GM23338 (cell line): ENCODE results near the gene SETDB1.

Experiments
- CREB1 ChIP-seq: fragments of 250-450 bp; sonication (Bioruptor Pico); IDR thresholded peaks from 2 replicates; pipeline ENCODE4 v1.5.0; 2020; ENCODE audit warnings: low read depth, mild to moderate bottlenecking, moderate library complexity
- EZH2 ChIP-seq: fragments of 200-600 bp; sonication (generic); IDR thresholded peaks from one replicate; pipeline ENCODE4 v1.8.0; 2017; ENCODE audit warnings: antibody characterized with exemption, mild to moderate bottlenecking, low read depth; ENCODE audit not compliant: unreplicated experiment
- EZH2phosphoT487 ChIP-seq: fragments of 200-600 bp; sonication (generic); IDR thresholded peaks from one replicate; pipeline ENCODE4 v1.8.1; 2018; ENCODE audit warnings: antibody characterized with exemption; ENCODE audit not compliant: unreplicated experiment
- JUNB ChIP-seq: IDR thresholded peaks from one replicate; pipeline ENCODE4 v1.6.1; 2016; ENCODE audit warnings: antibody characterized with exemption; ENCODE audit not compliant: unreplicated experiment
- NANOG ChIP-seq: IDR thresholded peaks from 2 replicates; pipeline ENCODE4 v1.6.1; 2016; ENCODE audit warnings: antibody characterized with exemption, borderline replicate concordance
- POLR2AphosphoS5 ChIP-seq: IDR thresholded peaks from 2 replicates; pipeline ENCODE4 v1.6.1; 2016; ENCODE audit warnings: antibody characterized with exemption, low read depth
- STAT1 ChIP-seq: IDR thresholded peaks from one replicate; pipeline ENCODE4 v1.6.1; 2016; ENCODE audit warnings: antibody characterized with exemption; ENCODE audit not compliant: unreplicated experiment
- ZNF114 ChIP-seq: fragments of 250-450 bp; sonication (Bioruptor Pico); IDR thresholded peaks from 2 replicates; pipeline ENCODE4 v1.5.0; 2020; ENCODE audit warnings: mild to moderate bottlenecking, moderate library complexity
- ZNF331 ChIP-seq: fragments of 250-450 bp; sonication (Bioruptor Pico); IDR thresholded peaks from 2 replicates; pipeline ENCODE4 v1.5.0; 2020; ENCODE audit warnings: low read depth, mild to moderate bottlenecking, moderate library complexity
- TF ChIP-seq, protein P1 (sequence below), 2 experiments: fragments of 200-600 bp in 1 of 2; sonication (generic) in 1 of 2; conservative IDR thresholded peaks; 2 replicates each; pipeline versions ENCODE4 v1.5.1 to v1.6.1; 2016 to 2017; ENCODE audit warnings: antibody characterized with exemption in 2 of 2, low read depth in 2 of 2, mild to moderate bottlenecking in 2 of 2, moderate library complexity in 1 of 2
- TF ChIP-seq, protein P2 (sequence below): IDR thresholded peaks from one replicate; pipeline ENCODE4 v1.6.1; 2018; ENCODE audit warnings: antibody characterized with exemption; ENCODE audit not compliant: unreplicated experiment
- TF ChIP-seq, protein P3 (sequence below): fragments of 250-450 bp; sonication (Bioruptor Pico); IDR thresholded peaks from 2 replicates; pipeline ENCODE4 v1.5.0; 2020; ENCODE audit warnings: mild to moderate bottlenecking, moderate library complexity
- TF ChIP-seq, protein P4 (sequence below): IDR thresholded peaks from 2 replicates; pipeline ENCODE4 v1.6.1; 2016; ENCODE audit warnings: antibody characterized with exemption

DNA sequence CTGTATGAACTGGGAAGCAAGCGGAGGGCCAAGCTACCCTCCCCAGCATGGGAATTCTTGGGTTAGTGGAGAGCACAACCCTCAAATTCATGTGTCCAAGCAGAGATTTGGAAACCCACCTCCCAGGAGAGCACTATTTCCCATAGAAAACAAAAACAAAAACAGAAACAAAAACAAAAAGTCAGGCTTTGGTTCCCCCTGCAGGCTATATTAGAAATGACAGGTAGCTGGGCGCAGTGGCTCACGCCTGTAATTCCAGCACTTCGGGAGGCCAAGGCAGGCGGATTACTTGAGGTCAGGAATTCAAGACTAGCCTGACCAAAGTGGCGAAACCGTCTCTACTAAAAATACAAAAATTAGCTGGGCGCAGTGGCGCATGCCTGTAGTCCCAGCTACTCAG, 69.7 kb downstream of the SETDB1 start:
- TF ChIP-seq, protein P1, sequence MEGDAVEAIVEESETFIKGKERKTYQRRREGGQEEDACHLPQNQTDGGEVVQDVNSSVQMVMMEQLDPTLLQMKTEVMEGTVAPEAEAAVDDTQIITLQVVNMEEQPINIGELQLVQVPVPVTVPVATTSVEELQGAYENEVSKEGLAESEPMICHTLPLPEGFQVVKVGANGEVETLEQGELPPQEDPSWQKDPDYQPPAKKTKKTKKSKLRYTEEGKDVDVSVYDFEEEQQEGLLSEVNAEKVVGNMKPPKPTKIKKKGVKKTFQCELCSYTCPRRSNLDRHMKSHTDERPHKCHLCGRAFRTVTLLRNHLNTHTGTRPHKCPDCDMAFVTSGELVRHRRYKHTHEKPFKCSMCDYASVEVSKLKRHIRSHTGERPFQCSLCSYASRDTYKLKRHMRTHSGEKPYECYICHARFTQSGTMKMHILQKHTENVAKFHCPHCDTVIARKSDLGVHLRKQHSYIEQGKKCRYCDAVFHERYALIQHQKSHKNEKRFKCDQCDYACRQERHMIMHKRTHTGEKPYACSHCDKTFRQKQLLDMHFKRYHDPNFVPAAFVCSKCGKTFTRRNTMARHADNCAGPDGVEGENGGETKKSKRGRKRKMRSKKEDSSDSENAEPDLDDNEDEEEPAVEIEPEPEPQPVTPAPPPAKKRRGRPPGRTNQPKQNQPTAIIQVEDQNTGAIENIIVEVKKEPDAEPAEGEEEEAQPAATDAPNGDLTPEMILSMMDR (conservative IDR thresholded peaks at IDR 0.05; ENCODE audit: low read depth in 2 of 2) = peak; percentile 77 to 94
- TF ChIP-seq POLR2AphosphoS5 (no peak), CREB1 (CRISPR knock-in tag) (no peak), EZH2 (no peak), JUNB (no peak), EZH2phosphoT487 (no peak), NANOG (no peak), ZNF331 (no peak), STAT1 (no peak), ZNF114 (CRISPR knock-in tag) (no peak)
- TF ChIP-seq, protein P2, sequence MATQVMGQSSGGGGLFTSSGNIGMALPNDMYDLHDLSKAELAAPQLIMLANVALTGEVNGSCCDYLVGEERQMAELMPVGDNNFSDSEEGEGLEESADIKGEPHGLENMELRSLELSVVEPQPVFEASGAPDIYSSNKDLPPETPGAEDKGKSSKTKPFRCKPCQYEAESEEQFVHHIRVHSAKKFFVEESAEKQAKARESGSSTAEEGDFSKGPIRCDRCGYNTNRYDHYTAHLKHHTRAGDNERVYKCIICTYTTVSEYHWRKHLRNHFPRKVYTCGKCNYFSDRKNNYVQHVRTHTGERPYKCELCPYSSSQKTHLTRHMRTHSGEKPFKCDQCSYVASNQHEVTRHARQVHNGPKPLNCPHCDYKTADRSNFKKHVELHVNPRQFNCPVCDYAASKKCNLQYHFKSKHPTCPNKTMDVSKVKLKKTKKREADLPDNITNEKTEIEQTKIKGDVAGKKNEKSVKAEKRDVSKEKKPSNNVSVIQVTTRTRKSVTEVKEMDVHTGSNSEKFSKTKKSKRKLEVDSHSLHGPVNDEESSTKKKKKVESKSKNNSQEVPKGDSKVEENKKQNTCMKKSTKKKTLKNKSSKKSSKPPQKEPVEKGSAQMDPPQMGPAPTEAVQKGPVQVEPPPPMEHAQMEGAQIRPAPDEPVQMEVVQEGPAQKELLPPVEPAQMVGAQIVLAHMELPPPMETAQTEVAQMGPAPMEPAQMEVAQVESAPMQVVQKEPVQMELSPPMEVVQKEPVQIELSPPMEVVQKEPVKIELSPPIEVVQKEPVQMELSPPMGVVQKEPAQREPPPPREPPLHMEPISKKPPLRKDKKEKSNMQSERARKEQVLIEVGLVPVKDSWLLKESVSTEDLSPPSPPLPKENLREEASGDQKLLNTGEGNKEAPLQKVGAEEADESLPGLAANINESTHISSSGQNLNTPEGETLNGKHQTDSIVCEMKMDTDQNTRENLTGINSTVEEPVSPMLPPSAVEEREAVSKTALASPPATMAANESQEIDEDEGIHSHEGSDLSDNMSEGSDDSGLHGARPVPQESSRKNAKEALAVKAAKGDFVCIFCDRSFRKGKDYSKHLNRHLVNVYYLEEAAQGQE = no peak
- TF ChIP-seq, protein P3, sequence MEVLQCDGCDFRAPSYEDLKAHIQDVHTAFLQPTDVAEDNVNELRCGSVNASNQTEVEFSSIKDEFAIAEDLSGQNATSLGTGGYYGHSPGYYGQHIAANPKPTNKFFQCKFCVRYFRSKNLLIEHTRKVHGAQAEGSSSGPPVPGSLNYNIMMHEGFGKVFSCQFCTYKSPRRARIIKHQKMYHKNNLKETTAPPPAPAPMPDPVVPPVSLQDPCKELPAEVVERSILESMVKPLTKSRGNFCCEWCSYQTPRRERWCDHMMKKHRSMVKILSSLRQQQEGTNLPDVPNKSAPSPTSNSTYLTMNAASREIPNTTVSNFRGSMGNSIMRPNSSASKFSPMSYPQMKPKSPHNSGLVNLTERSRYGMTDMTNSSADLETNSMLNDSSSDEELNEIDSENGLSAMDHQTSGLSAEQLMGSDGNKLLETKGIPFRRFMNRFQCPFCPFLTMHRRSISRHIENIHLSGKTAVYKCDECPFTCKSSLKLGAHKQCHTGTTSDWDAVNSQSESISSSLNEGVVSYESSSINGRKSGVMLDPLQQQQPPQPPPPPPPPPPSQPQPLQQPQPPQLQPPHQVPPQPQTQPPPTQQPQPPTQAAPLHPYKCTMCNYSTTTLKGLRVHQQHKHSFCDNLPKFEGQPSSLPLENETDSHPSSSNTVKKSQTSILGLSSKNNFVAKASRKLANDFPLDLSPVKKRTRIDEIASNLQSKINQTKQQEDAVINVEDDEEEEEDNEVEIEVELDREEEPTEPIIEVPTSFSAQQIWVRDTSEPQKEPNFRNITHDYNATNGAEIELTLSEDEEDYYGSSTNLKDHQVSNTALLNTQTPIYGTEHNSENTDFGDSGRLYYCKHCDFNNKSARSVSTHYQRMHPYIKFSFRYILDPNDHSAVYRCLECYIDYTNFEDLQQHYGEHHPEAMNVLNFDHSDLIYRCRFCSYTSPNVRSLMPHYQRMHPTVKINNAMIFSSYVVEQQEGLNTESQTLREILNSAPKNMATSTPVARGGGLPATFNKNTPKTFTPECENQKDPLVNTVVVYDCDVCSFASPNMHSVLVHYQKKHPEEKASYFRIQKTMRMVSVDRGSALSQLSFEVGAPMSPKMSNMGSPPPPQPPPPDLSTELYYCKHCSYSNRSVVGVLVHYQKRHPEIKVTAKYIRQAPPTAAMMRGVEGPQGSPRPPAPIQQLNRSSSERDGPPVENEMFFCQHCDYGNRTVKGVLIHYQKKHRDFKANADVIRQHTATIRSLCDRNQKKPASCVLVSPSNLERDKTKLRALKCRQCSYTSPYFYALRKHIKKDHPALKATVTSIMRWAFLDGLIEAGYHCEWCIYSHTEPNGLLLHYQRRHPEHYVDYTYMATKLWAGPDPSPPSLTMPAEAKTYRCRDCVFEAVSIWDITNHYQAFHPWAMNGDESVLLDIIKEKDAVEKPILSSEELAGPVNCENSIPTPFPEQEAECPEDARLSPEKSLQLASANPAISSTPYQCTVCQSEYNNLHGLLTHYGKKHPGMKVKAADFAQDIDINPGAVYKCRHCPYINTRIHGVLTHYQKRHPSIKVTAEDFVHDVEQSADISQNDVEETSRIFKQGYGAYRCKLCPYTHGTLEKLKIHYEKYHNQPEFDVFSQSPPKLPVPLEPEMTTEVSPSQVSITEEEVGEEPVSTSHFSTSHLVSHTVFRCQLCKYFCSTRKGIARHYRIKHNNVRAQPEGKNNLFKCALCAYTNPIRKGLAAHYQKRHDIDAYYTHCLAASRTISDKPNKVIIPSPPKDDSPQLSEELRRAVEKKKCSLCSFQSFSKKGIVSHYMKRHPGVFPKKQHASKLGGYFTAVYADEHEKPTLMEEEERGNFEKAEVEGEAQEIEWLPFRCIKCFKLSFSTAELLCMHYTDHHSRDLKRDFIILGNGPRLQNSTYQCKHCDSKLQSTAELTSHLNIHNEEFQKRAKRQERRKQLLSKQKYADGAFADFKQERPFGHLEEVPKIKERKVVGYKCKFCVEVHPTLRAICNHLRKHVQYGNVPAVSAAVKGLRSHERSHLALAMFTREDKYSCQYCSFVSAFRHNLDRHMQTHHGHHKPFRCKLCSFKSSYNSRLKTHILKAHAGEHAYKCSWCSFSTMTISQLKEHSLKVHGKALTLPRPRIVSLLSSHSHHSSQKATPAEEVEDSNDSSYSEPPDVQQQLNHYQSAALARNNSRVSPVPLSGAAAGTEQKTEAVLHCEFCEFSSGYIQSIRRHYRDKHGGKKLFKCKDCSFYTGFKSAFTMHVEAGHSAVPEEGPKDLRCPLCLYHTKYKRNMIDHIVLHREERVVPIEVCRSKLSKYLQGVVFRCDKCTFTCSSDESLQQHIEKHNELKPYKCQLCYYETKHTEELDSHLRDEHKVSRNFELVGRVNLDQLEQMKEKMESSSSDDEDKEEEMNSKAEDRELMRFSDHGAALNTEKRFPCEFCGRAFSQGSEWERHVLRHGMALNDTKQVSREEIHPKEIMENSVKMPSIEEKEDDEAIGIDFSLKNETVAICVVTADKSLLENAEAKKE (CRISPR knock-in tag) = no peak
- TF ChIP-seq, protein P4, sequence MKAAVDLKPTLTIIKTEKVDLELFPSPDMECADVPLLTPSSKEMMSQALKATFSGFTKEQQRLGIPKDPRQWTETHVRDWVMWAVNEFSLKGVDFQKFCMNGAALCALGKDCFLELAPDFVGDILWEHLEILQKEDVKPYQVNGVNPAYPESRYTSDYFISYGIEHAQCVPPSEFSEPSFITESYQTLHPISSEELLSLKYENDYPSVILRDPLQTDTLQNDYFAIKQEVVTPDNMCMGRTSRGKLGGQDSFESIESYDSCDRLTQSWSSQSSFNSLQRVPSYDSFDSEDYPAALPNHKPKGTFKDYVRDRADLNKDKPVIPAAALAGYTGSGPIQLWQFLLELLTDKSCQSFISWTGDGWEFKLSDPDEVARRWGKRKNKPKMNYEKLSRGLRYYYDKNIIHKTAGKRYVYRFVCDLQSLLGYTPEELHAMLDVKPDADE = no peak
